ENCODE measurements around the gene RAF1. TPM values are rescaled to one million over a fixed set of nuclear protein-coding genes. Genes with fewer than 3 reads are reported as not detected.
"Not testable (repeated sequence)": the region's sequence is repeated elsewhere in the genome, so short reads cannot be mapped to it uniquely, and the experiment has no call there.

Gene RAF1
- total RNA-seq, 1 donor from 2014 or later, result 142 TPM

- ATAC-seq (ENCODE audit: poor library complexity) (no peak), DNase-seq (no peak)
- intact Hi-C loops (cut with DNase I), result no loop called here
These were observed 17.4 kb upstream of the RAF1 start for GRCh38 chr3:12681089-12681942.

- ATAC-seq (ENCODE audit: poor library complexity) (peak; percentile 24), DNase-seq (no peak)
- intact Hi-C loops (cut with DNase I), result no loop called here
These were observed 15.6 kb upstream of the RAF1 start for GRCh38 chr3:12679468-12679867.

GRCh38 chr3:12677616-12678015 is 13.7 kb upstream of the RAF1 start:
- DNase-seq, result no peak
- intact Hi-C loops (cut with DNase I), result no loop called here
- ATAC-seq (ENCODE audit: poor library complexity), result no peak

- DNase-seq (no peak), ATAC-seq (ENCODE audit: poor library complexity) (no peak)
- intact Hi-C loops (cut with DNase I), result no loop called here
These were observed 11.3 kb upstream of the RAF1 start for GRCh38 chr3:12675115-12675810.

GRCh38 chr3:12673956-12674736 is 10.2 kb upstream of the RAF1 start:
- ATAC-seq (ENCODE audit: poor library complexity); intact Hi-C loops (cut with DNase I); DNase-seq: not testable (repeated sequence)

GRCh38 chr3:12671120-12671450 is 7.2 kb upstream of the RAF1 start:
- ATAC-seq (ENCODE audit: poor library complexity) (peak; percentile 11), DNase-seq (no peak)
- intact Hi-C loops (cut with DNase I), result no loop called here

GRCh38 chr3:12670365-12671119 is 6.6 kb upstream of the RAF1 start:
- ATAC-seq (ENCODE audit: poor library complexity) (peak; percentile 77), DNase-seq (no peak)
- intact Hi-C loops (cut with DNase I), result no loop called here

GRCh38 chr3:12663401-12663935 is 449 bp downstream of the RAF1 start:
- intact Hi-C loops (cut with DNase I), result loop anchor here (2.0 to 5.0 kb wide), 2 partner anchors 39 to 106 kb away; partner anchors contain the start of gene MKRN2
- ATAC-seq (ENCODE audit: poor library complexity), result peak; percentile 59
- DNase-seq, result peak; percentile 75

GRCh38 chr3:12662593-12663400 is 1.1 kb downstream of the RAF1 start:
- intact Hi-C loops (cut with DNase I), result loop anchor here (2.0 to 5.0 kb wide), 2 partner anchors 38 to 105 kb away; partner anchors contain the start of gene MKRN2
- DNase-seq (peak; percentile 59), ATAC-seq (ENCODE audit: poor library complexity) (peak; percentile 20)

- ATAC-seq (ENCODE audit: poor library complexity) (no peak), DNase-seq (no peak)
- intact Hi-C loops (cut with DNase I), result loop anchor here (2.0 to 5.0 kb wide), 2 partner anchors 37 to 105 kb away; partner anchors contain the start of gene MKRN2
These were observed 1.9 kb downstream of the RAF1 start for GRCh38 chr3:12661926-12662592.

- not testable (repeated sequence) for DNase-seq; ATAC-seq (ENCODE audit: poor library complexity)
- intact Hi-C loops (cut with DNase I), result loop anchor here (5.0 kb wide), 1 partner anchor 104 kb away; the partner anchor contains the start of gene MKRN2
These were observed 2.5 kb downstream of the RAF1 start for GRCh38 chr3:12661375-12661774.

- DNase-seq (no peak), ATAC-seq (ENCODE audit: poor library complexity) (no peak)
- intact Hi-C loops (cut with DNase I), result loop anchor here (5.0 kb wide), 1 partner anchor 103 kb away; the partner anchor contains the start of gene MKRN2
These were observed 3.7 kb downstream of the RAF1 start for GRCh38 chr3:12660196-12660595.

- no peak for ATAC-seq (ENCODE audit: poor library complexity)
- intact Hi-C loops (cut with DNase I), result loop anchor here (5.0 kb wide), 1 partner anchor 102 kb away; the partner anchor contains the start of gene MKRN2
These were observed 4.5 kb downstream of the RAF1 start for GRCh38 chr3:12659316-12660015.

GRCh38 chr3:12658593-12659058 is 5.3 kb downstream of the RAF1 start:
- intact Hi-C loops (cut with DNase I), result no loop called here
- ATAC-seq (ENCODE audit: poor library complexity) (no peak), DNase-seq (no peak)

More at GRCh38 chr3:12659316-12660015, 4.5 kb downstream of the RAF1 start:
- no peak for DNase-seq

GRCh38 chr3:12656850-12657249 is 7.1 kb downstream of the RAF1 start:
- ATAC-seq (ENCODE audit: poor library complexity), result no peak
- DNase-seq, result no peak
- intact Hi-C loops (cut with DNase I), result no loop called here

- ATAC-seq (ENCODE audit: poor library complexity) (no peak), DNase-seq (no peak)
- intact Hi-C loops (cut with DNase I), result no loop called here
These were observed 7.7 kb downstream of the RAF1 start for GRCh38 chr3:12656193-12656592.
